GM21786 (cell line): ENCODE results near the gene SERPINA3.
"Not testable (repeated sequence)": the region's sequence is repeated elsewhere in the genome, so short reads cannot be mapped to it uniquely, and the experiment has no call there.

Experiments used
- ATAC-seq: cut with Tn5 transposase; IDR thresholded peaks from one replicate; pipeline ENCODE4 v1.9.1; 2021; ENCODE audit not compliant: unreplicated experiment

SERPINA3 gene

DNA sequence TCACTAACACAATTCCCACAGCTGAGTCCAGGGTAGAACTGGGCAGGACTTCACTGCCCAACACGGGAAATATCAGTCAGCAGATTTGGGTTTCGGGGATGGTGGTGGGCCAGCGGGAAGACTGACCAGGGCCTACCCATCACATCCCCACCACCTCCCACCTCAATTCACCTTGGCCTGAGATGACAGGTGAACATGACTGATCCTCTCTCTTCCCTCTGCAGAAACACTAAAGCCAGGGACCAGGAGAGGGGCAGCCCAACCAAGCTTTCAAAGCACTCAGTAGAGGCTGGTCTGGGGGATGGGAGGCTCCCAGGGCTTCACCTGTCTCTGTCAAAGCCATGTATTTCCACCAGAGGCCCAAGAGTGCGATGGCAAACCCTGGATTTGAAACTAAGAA, 28.6 kb upstream of the SERPINA3 start:
- ATAC-seq = no peak

DNA sequence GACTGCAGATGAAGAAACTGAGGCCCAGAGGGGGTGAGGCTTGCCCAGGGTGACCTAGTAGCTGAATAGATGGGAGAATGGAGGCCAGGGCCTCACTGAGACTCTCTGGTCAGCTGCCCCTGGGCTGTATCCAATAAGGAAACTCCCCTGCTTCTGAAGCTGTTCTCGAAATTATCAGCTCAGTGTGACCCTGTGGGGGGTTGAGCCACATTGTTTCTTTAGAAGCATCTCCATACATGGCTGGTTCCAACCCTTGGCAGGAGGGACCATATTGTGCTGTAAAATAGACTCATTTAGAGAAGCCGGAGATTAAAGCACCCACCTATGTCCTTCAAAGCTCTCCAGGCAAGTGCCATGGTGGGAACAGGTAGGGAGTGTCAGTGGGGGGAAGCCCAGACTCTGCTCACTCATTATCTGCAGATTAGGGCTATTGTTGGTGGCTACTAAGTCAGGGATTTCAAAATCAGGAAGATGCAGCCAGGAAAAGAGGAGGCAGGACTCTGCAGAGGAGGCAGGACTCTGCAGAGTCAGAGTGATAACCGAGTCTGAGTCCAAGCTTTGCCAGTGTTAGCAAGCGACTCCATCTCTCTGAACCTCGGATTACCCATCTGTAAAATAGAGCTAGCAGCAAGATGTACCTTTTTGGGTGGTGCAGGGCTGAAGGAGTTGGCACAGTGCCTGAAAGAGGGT, 27.5 kb upstream of the SERPINA3 start:
- no peak for ATAC-seq

GRCh38 chr14:94586635-94587034, 25.6 kb upstream of the SERPINA3 start:
- ATAC-seq = no peak

DNA sequence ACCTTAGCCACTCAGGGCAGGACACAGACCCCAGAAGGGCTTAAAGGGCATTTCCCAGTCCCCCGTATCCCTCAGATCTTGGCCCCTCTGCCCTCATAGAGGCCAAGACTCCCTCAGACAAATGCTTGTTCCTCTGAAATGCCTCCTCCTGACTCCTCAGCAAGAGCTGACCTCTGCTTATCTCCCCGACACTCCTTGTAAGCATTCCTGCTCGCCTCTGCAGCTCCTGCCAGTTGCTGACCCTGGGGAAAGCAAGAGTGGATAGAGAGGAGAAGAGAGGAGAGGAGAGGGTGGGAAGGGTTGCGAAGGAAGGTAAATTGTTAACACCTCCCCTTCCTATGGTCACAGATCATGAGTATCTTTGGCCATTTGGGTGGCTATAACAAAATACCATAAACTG, 23.9 kb upstream of the SERPINA3 start:
- no peak for ATAC-seq

- no peak for ATAC-seq
Measured at GRCh38 chr14:94591073-94591472, 21.1 kb upstream of the SERPINA3 start.

DNA sequence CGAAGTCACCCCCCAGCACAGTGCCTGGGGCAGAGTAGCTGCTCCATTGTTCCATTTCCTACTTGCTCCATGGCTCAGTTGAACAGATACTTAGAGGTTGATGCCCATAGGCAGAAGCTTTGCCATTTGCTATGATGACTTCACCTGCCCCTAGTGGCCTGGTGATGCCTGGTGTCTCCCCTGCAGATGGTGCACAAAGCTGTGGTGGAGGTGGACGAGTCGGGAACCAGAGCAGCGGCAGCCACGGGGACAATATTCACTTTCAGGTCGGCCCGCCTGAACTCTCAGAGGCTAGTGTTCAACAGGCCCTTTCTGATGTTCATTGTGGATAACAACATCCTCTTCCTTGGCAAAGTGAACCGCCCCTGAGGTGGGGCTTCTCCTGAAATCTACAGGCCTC, 20.3 kb upstream of the SERPINA3 start:
- no peak for ATAC-seq

DNA sequence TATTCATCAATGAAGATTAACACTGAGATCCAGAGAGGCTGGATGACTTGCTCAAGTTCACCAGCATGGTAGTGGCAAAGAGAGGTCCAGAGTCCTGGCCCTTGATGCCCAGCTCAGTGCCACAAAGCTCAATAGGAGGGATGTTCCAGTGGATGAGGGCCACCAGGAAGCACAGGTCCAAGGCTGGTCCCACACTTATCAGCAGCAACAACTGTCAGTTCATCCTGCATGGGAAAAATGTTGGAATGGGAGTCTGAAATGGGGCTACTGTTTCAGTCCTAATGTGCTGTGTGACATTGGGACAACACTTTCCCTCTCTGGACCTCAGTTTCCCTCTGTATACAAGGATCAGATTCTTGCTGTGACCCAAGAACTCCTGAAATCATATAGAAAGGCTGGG, 19.7 kb upstream of the SERPINA3 start:
- ATAC-seq = no peak

- ATAC-seq = no peak
Measured at GRCh38 chr14:94593376-94593748, 18.8 kb upstream of the SERPINA3 start.

GRCh38 chr14:94593749-94594431, 18.3 kb upstream of the SERPINA3 start:
- ATAC-seq = no peak

- ATAC-seq = no peak
Measured at GRCh38 chr14:94594441-94594840, 17.8 kb upstream of the SERPINA3 start.

DNA sequence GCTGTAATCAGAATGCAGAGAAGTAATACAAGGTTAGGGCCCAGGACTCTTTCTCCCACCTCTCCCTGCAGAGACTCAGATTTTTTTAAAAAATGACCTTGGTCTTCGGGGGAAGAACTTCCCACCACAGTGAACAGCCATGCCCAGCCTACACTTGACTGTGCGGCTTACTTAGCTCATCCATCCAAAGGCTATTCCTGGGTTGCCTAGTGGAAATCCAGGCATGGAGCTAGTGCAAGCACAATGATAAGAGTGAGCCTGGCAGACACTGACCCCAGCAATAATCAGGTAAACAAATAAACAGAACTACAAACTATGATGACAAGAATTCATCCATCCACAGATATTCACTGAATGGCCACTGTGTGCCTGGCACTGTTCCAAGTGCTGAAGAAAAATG, 16.3 kb upstream of the SERPINA3 start:
- no peak for ATAC-seq

DNA sequence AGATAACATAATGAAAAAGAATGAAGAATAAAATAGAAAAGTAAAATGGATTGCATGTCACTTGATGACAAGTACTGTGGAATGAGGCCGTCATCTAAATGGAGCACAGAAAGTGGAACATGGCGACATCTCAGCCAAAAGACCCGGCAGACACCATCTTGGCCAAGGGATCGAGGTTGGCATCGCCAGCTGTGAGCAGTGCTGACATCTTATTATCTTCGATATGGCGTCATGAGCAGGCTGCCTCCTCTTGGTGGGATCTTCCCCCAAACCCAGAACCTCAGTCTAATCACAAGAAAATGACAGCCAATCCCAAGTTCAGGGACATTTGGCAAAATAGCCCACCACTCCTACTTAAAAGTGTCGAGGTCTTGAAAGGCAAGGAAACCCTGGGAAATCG, 15.8 kb upstream of the SERPINA3 start:
- ATAC-seq = no peak

DNA sequence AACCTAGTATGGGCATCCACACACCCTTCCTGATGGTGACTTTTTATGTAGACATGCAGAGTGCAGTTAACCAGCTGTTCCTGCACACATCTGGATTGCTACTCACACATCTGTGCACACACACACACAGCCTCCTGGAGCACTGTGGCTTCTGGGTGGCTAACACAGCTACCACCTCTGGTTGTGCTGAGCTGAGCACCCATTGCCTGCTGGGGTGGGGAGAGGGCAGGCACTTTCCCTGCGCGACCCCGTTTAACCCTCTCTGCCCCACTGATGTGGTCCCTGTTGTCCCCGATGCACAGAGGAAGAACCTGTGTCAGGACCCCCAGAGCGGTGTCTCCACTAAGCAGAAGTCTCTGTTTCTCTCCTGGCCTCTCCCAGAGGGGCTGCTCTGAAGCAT, 14.4 kb upstream of the SERPINA3 start:
- ATAC-seq = no peak

DNA sequence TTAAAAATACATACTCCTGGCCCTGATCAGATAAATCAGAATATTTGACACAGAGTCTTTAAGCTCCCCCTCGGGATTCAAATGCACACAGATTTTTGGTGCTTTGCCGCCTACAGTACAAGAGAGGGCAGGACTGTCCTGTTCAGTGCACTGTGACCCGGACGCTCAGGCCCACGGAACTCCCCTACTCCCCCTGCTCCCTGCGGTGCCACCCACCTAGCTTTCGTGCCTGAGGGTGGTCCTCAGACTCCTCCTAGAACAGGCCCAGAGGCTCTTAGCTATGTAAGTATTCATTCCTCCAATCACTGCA, 13.7 kb upstream of the SERPINA3 start:
- no peak for ATAC-seq

DNA sequence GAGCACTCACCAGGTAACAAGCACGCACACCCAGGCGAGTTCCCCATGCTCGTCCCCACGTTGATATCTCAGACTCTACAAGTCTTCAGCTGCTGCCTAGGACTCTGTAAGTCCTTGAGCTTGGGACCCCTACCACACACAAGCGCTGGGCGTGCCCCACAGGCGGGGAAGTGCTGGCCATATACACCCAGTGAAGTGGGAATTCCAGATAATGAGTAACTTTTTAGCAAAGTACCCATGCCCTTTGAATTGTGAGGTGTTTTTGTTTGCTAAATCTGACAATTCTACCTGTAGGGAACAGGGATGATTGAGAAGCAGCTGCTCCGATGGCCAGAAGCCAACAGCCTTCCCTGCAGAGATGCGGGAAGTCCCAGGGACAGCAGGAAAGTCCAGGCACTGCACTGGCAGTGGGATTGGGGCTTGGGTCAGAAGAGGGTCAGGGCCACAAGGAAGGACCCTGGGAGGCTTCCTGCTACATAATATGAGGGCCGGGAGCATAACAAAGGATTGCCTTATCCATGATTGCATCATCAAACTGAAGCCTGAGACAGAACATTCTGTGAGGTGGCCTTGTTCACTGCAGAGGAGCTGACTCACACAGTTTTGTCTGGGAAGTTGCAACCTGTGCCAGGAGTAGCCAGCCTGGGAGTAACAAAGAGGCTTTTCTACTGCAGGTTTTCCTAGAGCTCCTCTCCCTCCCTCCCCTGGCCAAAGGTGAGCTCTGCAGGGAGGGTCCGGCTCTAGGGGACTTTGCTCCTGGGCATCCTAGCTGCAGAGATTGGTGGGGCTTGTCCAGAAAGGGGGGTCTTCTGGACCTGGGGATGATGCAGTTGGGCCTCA, 13.2 kb upstream of the SERPINA3 start:
- ATAC-seq = no peak

- no peak for ATAC-seq
Measured at GRCh38 chr14:94599656-94600004, 12.6 kb upstream of the SERPINA3 start.

DNA sequence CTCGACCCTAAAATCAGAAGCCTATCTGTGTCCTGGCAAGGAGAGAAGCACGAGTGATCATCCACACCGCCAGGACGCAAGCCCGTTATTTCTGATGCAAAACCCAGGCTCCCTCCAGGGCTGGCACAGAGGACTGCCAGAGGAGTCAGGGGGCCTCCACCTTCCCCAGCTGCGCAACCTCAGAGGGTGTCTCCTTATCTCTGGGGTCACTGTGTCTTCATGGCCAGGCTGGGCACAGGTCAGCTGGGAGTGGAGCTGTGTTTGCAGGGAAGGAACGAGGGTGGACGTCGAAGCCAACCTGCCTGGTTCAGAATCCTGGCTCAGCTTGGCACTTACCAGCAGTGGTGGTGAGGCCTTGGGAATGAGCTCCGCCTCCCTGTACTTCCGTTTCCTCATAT, 12.0 kb upstream of the SERPINA3 start:
- no peak for ATAC-seq

DNA sequence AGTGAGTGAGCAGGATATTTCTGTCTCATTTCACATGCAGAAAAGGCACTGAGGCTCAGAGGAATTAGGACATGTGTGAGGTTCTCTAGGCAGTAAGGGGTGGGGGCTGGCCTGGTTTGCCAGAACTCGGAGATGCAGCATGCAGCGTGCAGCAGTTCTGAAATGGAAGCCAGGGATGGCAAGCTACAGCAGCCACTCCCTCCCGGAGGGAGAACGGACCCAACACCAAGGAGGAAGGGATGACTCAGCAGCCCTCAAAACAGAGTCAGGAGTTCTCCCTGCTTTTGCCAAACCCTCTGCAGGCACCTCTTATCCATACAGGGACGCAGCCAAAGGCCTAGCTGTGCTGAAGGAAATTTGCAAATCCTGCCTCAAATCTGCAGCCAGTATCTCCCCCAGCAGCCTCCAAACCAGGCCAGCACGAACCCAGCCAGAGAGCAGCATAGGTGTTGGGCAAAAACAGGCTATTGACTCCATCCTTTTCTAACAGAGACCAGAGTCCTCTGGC, 10.3 kb upstream of the SERPINA3 start:
- ATAC-seq = no peak

DNA sequence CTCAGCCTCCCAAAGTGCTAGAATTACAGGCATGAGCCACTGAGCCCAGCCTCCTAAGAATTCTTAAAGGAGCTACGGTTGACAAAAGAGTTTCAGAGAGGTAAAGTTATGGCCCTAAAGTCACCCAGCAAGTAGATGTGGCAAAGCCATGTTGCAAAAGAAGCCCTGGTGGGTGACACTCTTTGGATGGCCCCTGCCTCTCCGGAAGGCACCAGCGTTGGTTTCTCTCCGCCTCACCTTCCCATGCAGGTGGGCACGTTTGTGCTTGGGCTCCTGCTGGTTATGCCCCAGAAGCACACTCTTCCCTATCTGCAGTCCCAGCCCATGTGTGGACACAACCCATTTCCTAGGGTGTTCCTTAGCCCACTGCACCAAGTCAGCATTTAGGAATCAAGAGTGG, 9.5 kb upstream of the SERPINA3 start:
- no peak for ATAC-seq

DNA sequence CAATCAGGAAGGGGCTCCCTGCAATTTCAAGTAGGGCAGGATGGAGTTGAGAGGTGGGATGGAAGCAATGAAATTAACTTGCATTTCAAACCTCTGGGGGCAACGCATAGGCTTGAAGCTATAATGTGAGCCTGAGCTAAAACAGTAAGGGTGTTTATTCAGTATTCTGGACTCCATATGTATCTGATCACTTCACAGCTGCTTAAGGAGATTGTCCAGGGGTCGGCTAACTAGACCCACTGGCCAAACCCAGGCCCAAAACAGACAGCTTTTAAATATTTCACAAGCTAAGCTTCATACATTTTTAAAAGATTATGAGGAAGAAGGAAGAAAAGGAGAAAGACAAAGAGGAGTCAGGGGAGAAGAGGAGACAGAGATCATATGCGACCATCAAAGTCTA, 6.8 kb upstream of the SERPINA3 start:
- no peak for ATAC-seq

DNA sequence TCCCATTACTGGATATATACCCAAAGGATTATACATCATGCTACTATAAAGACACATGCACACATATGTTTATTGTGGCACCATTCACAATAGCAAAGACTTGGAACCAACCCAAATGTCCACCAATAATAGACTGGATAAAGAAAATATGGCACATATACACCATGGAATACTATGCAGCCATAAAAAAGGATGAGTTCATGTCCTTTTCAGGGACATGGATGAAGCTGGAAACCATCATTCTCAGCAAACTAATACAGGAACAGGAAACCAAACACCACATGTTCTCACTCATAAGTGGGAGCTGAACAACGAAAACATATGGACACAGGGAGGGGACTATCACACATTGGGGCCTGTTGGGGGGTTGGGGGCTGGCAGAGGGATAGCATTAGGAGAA, 3.2 kb upstream of the SERPINA3 start:
- ATAC-seq = not testable (repeated sequence)

GRCh38 chr14:94611179-94611578, 1.0 kb upstream of the SERPINA3 start:
- ATAC-seq = no peak
